ENCODE results near the gene CFAP73.
"Not testable (repeated sequence)": the region's sequence is repeated elsewhere in the genome, so short reads cannot be mapped to it uniquely, and the experiment has no call there.

CFAP73 gene

GRCh38 chr12:113120670-113121370, 28.7 kb upstream of the CFAP73 start:
- no peak for DNase-seq

- no peak for DNase-seq
These were observed 21.7 kb upstream of the CFAP73 start for GRCh38 chr12:113127791-113128199.

- no peak for DNase-seq
These were observed 20.5 kb upstream of the CFAP73 start for GRCh38 chr12:113128802-113129663.

- no peak for DNase-seq
These were observed 19.7 kb upstream of the CFAP73 start for GRCh38 chr12:113129664-113130456.

GRCh38 chr12:113130457-113131135, 18.9 kb upstream of the CFAP73 start:
- no peak for DNase-seq

GRCh38 chr12:113131556-113131955, 18.0 kb upstream of the CFAP73 start:
- DNase-seq: no peak

- no peak for DNase-seq
These were observed 16.5 kb upstream of the CFAP73 start for GRCh38 chr12:113133036-113133435.

- DNase-seq: no peak
These were observed 15.9 kb upstream of the CFAP73 start for GRCh38 chr12:113133666-113134065.

GRCh38 chr12:113134071-113134470, 15.5 kb upstream of the CFAP73 start:
- DNase-seq: no peak

- no peak for DNase-seq
These were observed 15.0 kb upstream of the CFAP73 start for GRCh38 chr12:113134521-113134951.

- DNase-seq: peak; percentile 77
These were observed 14.1 kb upstream of the CFAP73 start, which contains the start of gene RASAL1 for GRCh38 chr12:113135178-113136127. RASAL1 (minus strand) TSS chr12:113135761; CDS start chr12:113135462, 299 bp downstream.

GRCh38 chr12:113136128-113136989, 13.2 kb upstream of the CFAP73 start:
- DNase-seq: peak; percentile 72

- no peak for DNase-seq
These were observed 12.5 kb upstream of the CFAP73 start for GRCh38 chr12:113136990-113137511.

- no peak for DNase-seq
These were observed 11.4 kb upstream of the CFAP73 start for GRCh38 chr12:113137861-113138783.

GRCh38 chr12:113138826-113139225, 10.7 kb upstream of the CFAP73 start:
- DNase-seq: no peak

GRCh38 chr12:113140706-113141105, 8.8 kb upstream of the CFAP73 start:
- DNase-seq: no peak

- not testable (repeated sequence) for DNase-seq
These were observed 7.8 kb upstream of the CFAP73 start for GRCh38 chr12:113141716-113142115.

- DNase-seq: peak; percentile 57
These were observed 7.2 kb upstream of the CFAP73 start for GRCh38 chr12:113142173-113142885.

All from CD4-positive, alpha-beta T cell treated with Interleukin-15 for 1 hour (primary cell).